PC-3 (cell line): ENCODE results near the gene PPM1D. TPM values are rescaled to one million over a fixed set of nuclear protein-coding genes. Genes with fewer than 3 reads are reported as not detected.

Experiments used
- ATAC-seq: fragments of 200-7000 bp; cut with Tn5 transposase; 2 replicates; pipeline ENCODE4 v1.9.1; 2020; ENCODE audit warnings: mild to moderate bottlenecking, moderate library complexity
- BruUV-seq: library from RNA; stranded (reverse); fragments of 400-500 nt; replicated peaks from 2 replicates; lab custom pipeline; 2021; lab: Mats Ljungman, UMichigan
- CTCF ChIA-PET: fragments of 300-600 bp; sonication (Branson Sonifier 250); formaldehyde crosslinking; loops from one replicate; lab custom pipeline; 2022; ENCODE audit warnings: antibody characterized with exemption; lab: Charles Lee
- POLR2A ChIA-PET: fragments of 300-600 bp; sonication (Branson Sonifier 250); formaldehyde crosslinking; loops from one replicate; lab custom pipeline; 2022; ENCODE audit warnings: antibody characterized with exemption; ENCODE audit not compliant: unreplicated experiment; lab: Charles Lee
- DNase-seq: peaks from one replicate; pipeline ENCODE4 v3.0.0-alpha.2; 2015
- H2AFZ ChIP-seq: fragments of 300-600 bp; sonication (generic); 2 replicates; pipeline ENCODE4 v1.6.0; 2016; ENCODE audit warnings: antibody characterized with exemption, low read length
- H3F3A ChIP-seq: fragments of 300-600 bp; sonication (generic); one replicate; pipeline ENCODE4 v1.6.0; 2017; ENCODE audit warnings: antibody characterized with exemption, low read length, control low read depth, mild to moderate bottlenecking; ENCODE audit not compliant: unreplicated experiment
- H3K27ac ChIP-seq: fragments of 300-600 bp; sonication (generic); 2 replicates; pipeline ENCODE4 v1.5.1; 2016; ENCODE audit warnings: mild to moderate bottlenecking, low read length
- H3K27me3 ChIP-seq: fragments of 300-600 bp; sonication (generic); 2 replicates; pipeline ENCODE4 v1.6.1; 2016; ENCODE audit warnings: low read length, mixed read lengths
- H3K36me3 ChIP-seq: fragments of 300-600 bp; sonication (generic); 2 replicates; pipeline ENCODE4 v1.6.1; 2016; ENCODE audit warnings: low read depth, mixed run types, low read length, mixed read lengths
- H3K4me1 ChIP-seq: fragments of 300-600 bp; sonication (generic); 2 replicates; pipeline ENCODE4 v1.5.1; 2016; ENCODE audit warnings: low read length; ENCODE audit not compliant: insufficient read depth
- H3K4me2 ChIP-seq: fragments of 300-600 bp; sonication (generic); 2 replicates; pipeline ENCODE4 v1.6.0; 2016; ENCODE audit warnings: low read length
- H3K4me3 ChIP-seq: fragments of 300-600 bp; sonication (generic); 2 replicates; pipeline ENCODE4 v1.5.1; 2016; ENCODE audit warnings: mild to moderate bottlenecking, low read length, mixed read lengths
- H3K79me2 ChIP-seq: fragments of 300-600 bp; sonication (generic); 2 replicates; pipeline ENCODE4 v1.6.1; 2017; ENCODE audit warnings: low read length, mixed read lengths
- H3K9ac ChIP-seq: fragments of 300-600 bp; sonication (generic); 2 replicates; pipeline ENCODE4 v1.6.0; 2016; ENCODE audit warnings: mild to moderate bottlenecking, low read length
- H3K9me2 ChIP-seq: fragments of 300-600 bp; sonication (generic); replicated peaks from 2 replicates; pipeline ENCODE4 v1.6.1; 2016; ENCODE audit warnings: mixed run types, low read length, mixed read lengths
- H3K9me3 ChIP-seq: fragments of 300-600 bp; sonication (generic); 2 replicates; pipeline ENCODE4 v1.6.1; 2016; ENCODE audit warnings: low read length, mixed read lengths
- H4K20me1 ChIP-seq: fragments of 300-600 bp; sonication (generic); 2 replicates; pipeline ENCODE4 v1.6.1; 2016; ENCODE audit warnings: low read length, mixed read lengths
- EZH2 ChIP-seq: fragments of 300-600 bp; sonication (generic); IDR thresholded peaks from one replicate; pipeline ENCODE4 v1.6.1; 2017; ENCODE audit warnings: antibody characterized with exemption, mild to moderate bottlenecking, low read length; ENCODE audit not compliant: unreplicated experiment
- EZH2phosphoT487 ChIP-seq: fragments of 300-600 bp; sonication (generic); IDR thresholded peaks from 2 replicates; pipeline ENCODE4 v1.6.1; 2018; ENCODE audit warnings: mild to moderate bottlenecking, antibody characterized with exemption, low read length, borderline replicate concordance
- intact Hi-C: fragments of 100-400 bp; cut with micrococcal nuclease; formaldehyde crosslinking; loops from 2 replicates; pipeline ENCODE4 v1.9.0; 2023
- total RNA-seq: library from RNA; depleted of rRNA; stranded (reverse); fragments of >200 nt; gene quantifications from 2 replicates; pipeline ENCODE4 v1.2.3, GENCODE V29; 2014
- TF ChIP-seq, protein P1 (sequence below): fragments of 300-600 bp; sonication (generic); conservative IDR thresholded peaks from 2 replicates; pipeline ENCODE4 v1.5.1; 2017; ENCODE audit warnings: antibody characterized with exemption, low read depth, mild to moderate bottlenecking, low read length

PPM1D gene
- total RNA-seq, 1 experiment from 2014 or later: 8.2 TPM

DNA sequence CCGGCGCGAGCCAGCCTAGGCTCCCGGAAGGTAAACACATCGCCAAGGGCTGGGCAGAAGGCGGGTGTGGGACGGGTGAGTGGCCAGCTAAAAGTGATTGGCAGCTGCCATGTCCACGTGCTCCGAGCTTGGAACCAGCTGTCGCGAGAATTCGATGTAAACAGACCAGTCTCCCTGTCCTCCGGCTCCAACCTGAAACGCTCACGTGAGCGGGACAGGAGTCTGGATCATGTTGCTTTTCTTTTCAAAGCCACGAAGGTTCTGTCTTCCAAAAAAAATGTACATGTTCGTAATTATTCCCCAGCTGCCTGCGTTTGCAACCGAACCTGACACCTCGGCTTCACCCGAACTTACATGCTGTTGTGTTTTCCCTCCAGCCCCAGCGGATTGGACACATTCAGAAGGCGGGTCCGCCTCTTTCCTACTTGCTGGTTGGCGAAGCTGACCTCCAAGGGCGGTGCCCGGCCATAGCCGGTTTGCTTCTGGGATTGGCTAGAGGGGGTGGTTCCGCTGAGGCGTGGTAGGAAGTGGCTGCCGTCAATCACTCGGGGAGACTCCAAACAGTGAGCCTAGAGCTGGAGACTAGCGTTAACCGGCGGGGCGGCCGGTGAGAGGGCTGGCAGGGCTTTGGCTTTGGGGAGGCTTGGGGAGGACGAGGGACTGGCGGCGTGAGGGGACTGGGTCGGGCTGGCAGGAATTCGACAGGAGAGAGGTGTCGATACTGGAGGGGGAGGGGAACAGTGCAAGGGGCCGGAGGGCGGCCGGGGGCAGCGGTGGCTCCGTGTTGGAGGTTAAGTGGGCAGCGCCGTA lies 77.5 kb downstream of the PPM1D start, which contains the start of gene BCAS3:
Gene BCAS3, plus strand, starts transcription at position 544 of the 810 bp plus-strand sequence.
- H3K4me2 ChIP-seq: peak within 1 kb of the TSS; percentile 88
- H3K9ac ChIP-seq: peak within 1 kb of the TSS; percentile 73
- no peaks in the 10 kb centered on the region for H3K79me2 ChIP-seq
- H3K9me2 ChIP-seq: no peaks in the 10 kb centered on the region
- ChIA-PET POLR2A (interaction anchor here (0.7 kb wide), 1 partner anchor 1270 kb away, joined by 5 read pairs; no protein-coding TSS in a partner anchor), CTCF (interaction anchor here (0.6 to 0.9 kb wide), 4 partner anchors 30 to 285 kb away, joined by 3 to 12 read pairs (median 3); partner anchors contain the start of genes PPM1D and USP32)
- no peaks in the 10 kb centered on the region for H3K27me3 ChIP-seq
- DNase-seq (peak; percentile 100), ATAC-seq (peak; percentile 96)
- BruUV-seq: no TSS peak
- TF ChIP-seq, protein P1, sequence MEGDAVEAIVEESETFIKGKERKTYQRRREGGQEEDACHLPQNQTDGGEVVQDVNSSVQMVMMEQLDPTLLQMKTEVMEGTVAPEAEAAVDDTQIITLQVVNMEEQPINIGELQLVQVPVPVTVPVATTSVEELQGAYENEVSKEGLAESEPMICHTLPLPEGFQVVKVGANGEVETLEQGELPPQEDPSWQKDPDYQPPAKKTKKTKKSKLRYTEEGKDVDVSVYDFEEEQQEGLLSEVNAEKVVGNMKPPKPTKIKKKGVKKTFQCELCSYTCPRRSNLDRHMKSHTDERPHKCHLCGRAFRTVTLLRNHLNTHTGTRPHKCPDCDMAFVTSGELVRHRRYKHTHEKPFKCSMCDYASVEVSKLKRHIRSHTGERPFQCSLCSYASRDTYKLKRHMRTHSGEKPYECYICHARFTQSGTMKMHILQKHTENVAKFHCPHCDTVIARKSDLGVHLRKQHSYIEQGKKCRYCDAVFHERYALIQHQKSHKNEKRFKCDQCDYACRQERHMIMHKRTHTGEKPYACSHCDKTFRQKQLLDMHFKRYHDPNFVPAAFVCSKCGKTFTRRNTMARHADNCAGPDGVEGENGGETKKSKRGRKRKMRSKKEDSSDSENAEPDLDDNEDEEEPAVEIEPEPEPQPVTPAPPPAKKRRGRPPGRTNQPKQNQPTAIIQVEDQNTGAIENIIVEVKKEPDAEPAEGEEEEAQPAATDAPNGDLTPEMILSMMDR: no peak
- no peak for TF ChIP-seq EZH2
- no peak for TF ChIP-seq EZH2phosphoT487
- peak within 1 kb of the TSS; percentile 83 for H3K4me3 ChIP-seq
- no peaks in the 10 kb centered on the region for H4K20me1 ChIP-seq
- no peaks in the 10 kb centered on the region for H3K9me3 ChIP-seq
- H3K27ac ChIP-seq: no peak within 1 kb of the TSS
- H3K36me3 ChIP-seq: no peaks in the 10 kb centered on the region
- H2AFZ ChIP-seq: peak within 1 kb of the TSS; percentile 96
- intact Hi-C loops: loop anchor here (2.0 kb wide), 1 partner anchor 77 kb away; the partner anchor contains the start of gene PPM1D
- peaks cover 17% of the 10 kb centered on the region for H3K4me1 ChIP-seq
- H3F3A ChIP-seq: no peaks in the 10 kb centered on the region

GRCh38 chr17:60678118-60678444 lies 78.1 kb downstream of the PPM1D start:
- Histone ChIP-seq H4K20me1 (no peaks in the 10 kb centered on the region), H3K36me3 (no peaks in the 10 kb centered on the region), H3K79me2 (no peaks in the 10 kb centered on the region), H3K4me2 (peak overlapping the region; percentile 88), H2AFZ (peak overlapping the region; percentile 96), H3F3A (no peaks in the 10 kb centered on the region), H3K27ac (no peak overlapping the region), H3K27me3 (no peaks in the 10 kb centered on the region), H3K9me3 (no peaks in the 10 kb centered on the region), H3K9ac (peak overlapping the region; percentile 73), H3K4me1 (peaks cover 22% of the 10 kb centered on the region), H3K9me2 (no peaks in the 10 kb centered on the region), H3K4me3 (peak overlapping the region; percentile 83)
- intact Hi-C loops: no loop called here
- DNase-seq (no peak), ATAC-seq (peak; percentile 1)
- BruUV-seq: no TSS peak
- ChIA-PET CTCF (interaction anchor here (0.9 kb wide), 1 partner anchor 78 kb away, joined by 3 read pairs; the partner anchor contains the start of gene PPM1D), POLR2A (no interaction called here)
- TF ChIP-seq EZH2phosphoT487 (no peak), EZH2 (no peak)
- TF ChIP-seq, protein P1: no peak

- Histone ChIP-seq H3K4me2 (no peak overlapping the region), H3K9me2 (no peaks in the 10 kb centered on the region), H3K9ac (no peak overlapping the region), H3K36me3 (no peaks in the 10 kb centered on the region), H3K27ac (no peak overlapping the region), H3K4me3 (no peak overlapping the region), H3K79me2 (no peaks in the 10 kb centered on the region), H4K20me1 (no peaks in the 10 kb centered on the region), H3K27me3 (no peaks in the 10 kb centered on the region), H3F3A (no peaks in the 10 kb centered on the region), H3K9me3 (no peaks in the 10 kb centered on the region), H2AFZ (no peak overlapping the region), H3K4me1 (peaks cover 29% of the 10 kb centered on the region)
- no TSS peak for BruUV-seq
- CTCF ChIA-PET: no interaction called here
- no peak for ATAC-seq
- peak; percentile 7 for DNase-seq
- intact Hi-C loops: no loop called here
- POLR2A ChIA-PET: no interaction called here
- TF ChIP-seq EZH2 (no peak), EZH2phosphoT487 (no peak)
- TF ChIP-seq, protein P1: no peak
Measured at GRCh38 chr17:60679287-60679686, 79.3 kb downstream of the PPM1D start.
